Activated naive CD4-positive, alpha-beta T cell treated with anti-CD3 and anti-CD28 coated beads, Interleukin-2, amount 10 ng/mL, durations not matched to agents 7 days and 5 days (primary cell): ENCODE data around the gene PPA2.

ENCODE experiments used
- CTCF ChIA-PET: fragments of 350-600 bp; sonication (Branson Sonifier 250); formaldehyde crosslinking; loops from one replicate; lab custom pipeline; 2021; ENCODE audit warnings: antibody characterized with exemption; lab: Charles Lee
- DNase-seq: peaks from one replicate; pipeline ENCODE4 v3.0.0-alpha.2; 2020
- H3K27ac Mint-ChIP-seq: one replicate; pipeline ENCODE4 v1.8.0; 2021; ENCODE audit warnings: mild to moderate bottlenecking, moderate library complexity, mixed read lengths
- H3K27me3 Mint-ChIP-seq: one replicate; pipeline ENCODE4 v1.8.0; 2021; ENCODE audit warnings: mild to moderate bottlenecking, mixed read lengths
- H3K36me3 Mint-ChIP-seq: one replicate; pipeline ENCODE4 v1.8.0; 2021; ENCODE audit warnings: mixed read lengths
- H3K4me1 Mint-ChIP-seq: one replicate; pipeline ENCODE4 v1.8.0; 2021; ENCODE audit warnings: mixed read lengths
- H3K4me3 Mint-ChIP-seq: one replicate; pipeline ENCODE4 v1.8.0; 2021; ENCODE audit warnings: mild to moderate bottlenecking, moderate library complexity, mixed read lengths
- H3K9me3 Mint-ChIP-seq: one replicate; pipeline ENCODE4 v1.8.0; 2021; ENCODE audit warnings: mixed read lengths

The PPA2 gene

DNA sequence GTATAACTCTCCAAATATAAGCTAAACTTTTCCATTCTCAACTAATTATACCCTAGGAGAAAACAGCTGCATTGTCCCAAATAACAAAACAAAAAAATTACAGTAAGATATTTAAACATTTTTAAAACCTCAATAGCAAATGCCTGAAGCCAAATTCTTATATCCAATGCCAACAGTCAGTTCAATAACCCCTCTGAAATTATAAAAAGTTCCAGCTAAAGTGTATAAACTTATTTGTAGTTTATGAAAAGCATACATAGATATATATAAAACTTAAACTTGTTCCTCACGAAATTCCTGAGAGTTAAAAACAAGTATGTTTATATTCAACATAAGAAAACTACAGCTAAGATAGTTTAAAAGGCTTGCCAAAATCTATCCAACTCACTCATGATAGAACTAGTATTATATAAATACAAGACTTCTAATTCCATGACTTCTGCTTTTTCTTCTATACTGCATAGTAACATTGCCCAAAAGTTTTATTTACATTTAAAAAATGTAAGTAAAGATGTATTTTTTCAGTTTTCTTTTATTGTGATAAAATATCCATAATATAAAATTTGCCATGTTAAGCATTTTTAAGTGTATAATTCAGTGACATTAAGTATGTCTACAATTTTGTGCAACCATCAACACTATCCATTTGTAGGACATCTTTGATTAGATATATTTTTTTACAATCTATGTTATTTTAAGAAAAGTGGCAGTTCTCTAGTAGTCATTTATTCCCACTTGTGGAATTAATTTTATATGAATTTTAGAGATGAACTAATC lies 72.8 kb downstream of the PPA2 start:
- no peak overlapping the region for H3K27ac Mint-ChIP-seq
- no peaks in the 10 kb centered on the region for H3K27me3 Mint-ChIP-seq
- no peak for DNase-seq
- no peaks in the 10 kb centered on the region for H3K9me3 Mint-ChIP-seq
- no peak overlapping the region for H3K4me3 Mint-ChIP-seq
- CTCF ChIA-PET: no interaction called here
- H3K4me1 Mint-ChIP-seq: no peaks in the 10 kb centered on the region
- H3K36me3 Mint-ChIP-seq: peaks cover 23% of the 10 kb centered on the region

GRCh38 chr4:105399532-105400161 lies 74.2 kb downstream of the PPA2 start:
- no peak overlapping the region for H3K27ac Mint-ChIP-seq
- H3K9me3 Mint-ChIP-seq: no peaks in the 10 kb centered on the region
- H3K27me3 Mint-ChIP-seq: no peaks in the 10 kb centered on the region
- H3K36me3 Mint-ChIP-seq: peaks cover 19% of the 10 kb centered on the region
- CTCF ChIA-PET: no interaction called here
- H3K4me3 Mint-ChIP-seq: no peak overlapping the region
- H3K4me1 Mint-ChIP-seq: no peaks in the 10 kb centered on the region
- no peak for DNase-seq

DNA sequence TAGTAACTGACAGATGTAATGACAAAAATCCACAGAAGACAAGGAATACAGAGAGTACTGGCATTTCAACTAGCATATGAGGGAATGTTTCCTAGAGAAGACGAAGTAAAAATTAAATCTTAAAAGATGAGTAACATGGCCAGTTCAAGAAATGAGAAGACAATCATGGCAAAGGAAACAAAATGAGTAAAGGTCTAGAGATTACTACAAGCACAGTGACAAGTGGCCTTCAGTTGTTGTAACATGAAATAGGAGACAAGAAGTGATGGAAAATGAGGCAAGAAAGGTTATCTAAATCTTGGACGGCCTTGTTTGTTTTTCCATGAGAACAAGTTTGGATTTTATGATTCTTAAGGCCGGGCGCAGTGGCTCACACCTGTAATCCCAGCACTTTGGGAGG lies 81.0 kb downstream of the PPA2 start:
- Mint-ChIP-seq H3K9me3 (no peaks in the 10 kb centered on the region), H3K27me3 (no peaks in the 10 kb centered on the region), H3K27ac (no peak overlapping the region), H3K4me1 (no peaks in the 10 kb centered on the region), H3K4me3 (no peak overlapping the region), H3K36me3 (peaks cover 28% of the 10 kb centered on the region)
- CTCF ChIA-PET: no interaction called here
- no peak for DNase-seq

DNA sequence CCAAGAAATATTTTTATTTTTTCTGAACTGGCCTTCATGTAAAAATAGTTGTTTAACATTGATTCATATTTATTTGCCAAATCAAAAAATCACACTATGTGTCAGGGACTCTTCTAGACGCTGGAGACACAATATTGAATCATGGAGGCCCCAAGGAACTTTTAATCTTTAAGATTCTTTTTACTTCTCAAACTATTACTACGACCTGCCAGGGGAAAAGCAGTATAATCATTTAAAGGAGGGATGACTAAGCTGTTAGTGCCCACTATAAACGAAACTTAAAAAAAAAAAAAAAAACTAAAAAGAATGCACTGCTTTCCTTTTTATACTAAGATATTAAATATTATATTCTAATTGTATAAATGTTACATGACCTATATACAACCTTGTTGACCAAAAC lies 84.7 kb downstream of the PPA2 start:
- H3K4me1 Mint-ChIP-seq: no peaks in the 10 kb centered on the region
- no peak for DNase-seq
- no peaks in the 10 kb centered on the region for H3K27me3 Mint-ChIP-seq
- no peak overlapping the region for H3K27ac Mint-ChIP-seq
- H3K36me3 Mint-ChIP-seq: peaks cover 41% of the 10 kb centered on the region
- CTCF ChIA-PET: no interaction called here
- no peaks in the 10 kb centered on the region for H3K9me3 Mint-ChIP-seq
- no peak overlapping the region for H3K4me3 Mint-ChIP-seq

DNA sequence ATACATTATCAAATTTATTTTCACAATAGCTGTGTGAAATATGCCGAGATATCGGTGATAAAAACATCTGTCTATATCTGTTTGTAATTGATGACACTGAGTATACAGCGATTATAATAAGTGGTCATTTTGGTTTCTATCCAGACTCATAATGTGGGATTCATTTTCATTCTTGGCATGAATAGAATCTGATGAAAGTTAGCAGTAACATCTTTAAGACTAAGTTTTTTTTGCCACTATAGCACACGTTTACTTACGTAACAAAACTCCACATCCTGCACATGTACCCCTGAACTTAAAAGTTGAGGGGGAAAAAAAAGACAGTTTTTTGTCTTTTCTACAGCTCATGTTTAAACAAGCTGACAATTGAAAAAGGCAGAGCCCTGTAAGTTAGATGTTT lies 86.4 kb downstream of the PPA2 start:
- peaks cover 46% of the 10 kb centered on the region for H3K36me3 Mint-ChIP-seq

GRCh38 chr4:105386012-105386411 lies 87.8 kb downstream of the PPA2 start:
- CTCF ChIA-PET: interaction anchor here (1.3 kb wide), 1 partner anchor 10 kb away, joined by 4 read pairs; no protein-coding TSS in a partner anchor
- Mint-ChIP-seq H3K9me3 (no peaks in the 10 kb centered on the region), H3K27ac (no peak overlapping the region), H3K27me3 (no peaks in the 10 kb centered on the region), H3K4me1 (no peaks in the 10 kb centered on the region), H3K36me3 (peaks cover 41% of the 10 kb centered on the region), H3K4me3 (no peak overlapping the region)
- no peak for DNase-seq

More for the DNA sequence above, 86.4 kb downstream of the PPA2 start:
- CTCF ChIA-PET: no interaction called here
- H3K9me3 Mint-ChIP-seq: no peaks in the 10 kb centered on the region
- no peak for DNase-seq
- no peaks in the 10 kb centered on the region for H3K4me1 Mint-ChIP-seq
- H3K27ac Mint-ChIP-seq: no peak overlapping the region
- H3K27me3 Mint-ChIP-seq: no peaks in the 10 kb centered on the region
- H3K4me3 Mint-ChIP-seq: no peak overlapping the region

DNA sequence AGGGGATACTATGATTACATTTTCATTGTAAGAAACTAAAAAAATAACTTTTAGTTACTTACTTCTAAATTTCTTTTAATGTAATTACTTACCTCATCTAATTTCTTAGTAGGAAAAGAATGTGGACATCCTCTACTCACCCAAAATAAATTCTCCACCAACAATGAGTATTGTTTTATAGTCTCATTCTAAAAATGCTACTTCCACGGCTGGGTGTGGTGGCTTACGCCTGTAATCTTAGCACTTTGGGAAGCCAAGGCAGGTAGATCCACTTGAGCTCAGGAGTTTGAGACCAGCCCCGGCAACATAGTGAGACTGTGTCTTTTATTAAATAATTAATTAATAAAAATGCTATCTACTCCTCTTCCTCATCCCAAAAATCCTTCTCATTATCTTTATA lies 99.8 kb downstream of the PPA2 start:
- Mint-ChIP-seq H3K4me1 (no peaks in the 10 kb centered on the region), H3K27ac (no peak overlapping the region), H3K4me3 (no peak overlapping the region), H3K36me3 (peaks cover 8% of the 10 kb centered on the region), H3K9me3 (no peaks in the 10 kb centered on the region), H3K27me3 (no peaks in the 10 kb centered on the region)
- CTCF ChIA-PET: no interaction called here
- no peak for DNase-seq

DNA sequence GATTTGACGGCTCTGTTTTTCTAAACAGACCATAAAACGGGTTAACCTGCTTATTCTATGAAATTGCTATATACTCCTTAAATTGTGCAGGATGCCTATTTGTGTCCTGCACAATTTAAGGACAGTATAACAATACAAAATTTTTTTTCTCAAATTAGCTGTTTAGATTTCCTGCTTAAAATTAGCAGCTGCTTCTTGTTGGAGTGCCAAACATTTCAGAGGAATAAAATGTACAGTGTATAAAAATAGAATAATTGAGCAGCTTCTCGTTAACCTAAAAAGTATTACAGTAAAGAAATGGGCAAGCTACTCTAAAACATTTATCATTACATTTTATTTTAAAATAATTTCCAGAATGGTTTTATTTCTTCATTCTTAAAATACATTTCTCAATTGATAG lies 100.5 kb downstream of the PPA2 start:
- H3K27ac Mint-ChIP-seq: no peak overlapping the region
- no peaks in the 10 kb centered on the region for H3K4me1 Mint-ChIP-seq
- CTCF ChIA-PET: no interaction called here
- peaks cover 11% of the 10 kb centered on the region for H3K36me3 Mint-ChIP-seq
- H3K27me3 Mint-ChIP-seq: no peaks in the 10 kb centered on the region
- no peak overlapping the region for H3K4me3 Mint-ChIP-seq
- no peaks in the 10 kb centered on the region for H3K9me3 Mint-ChIP-seq
- no peak for DNase-seq

DNA sequence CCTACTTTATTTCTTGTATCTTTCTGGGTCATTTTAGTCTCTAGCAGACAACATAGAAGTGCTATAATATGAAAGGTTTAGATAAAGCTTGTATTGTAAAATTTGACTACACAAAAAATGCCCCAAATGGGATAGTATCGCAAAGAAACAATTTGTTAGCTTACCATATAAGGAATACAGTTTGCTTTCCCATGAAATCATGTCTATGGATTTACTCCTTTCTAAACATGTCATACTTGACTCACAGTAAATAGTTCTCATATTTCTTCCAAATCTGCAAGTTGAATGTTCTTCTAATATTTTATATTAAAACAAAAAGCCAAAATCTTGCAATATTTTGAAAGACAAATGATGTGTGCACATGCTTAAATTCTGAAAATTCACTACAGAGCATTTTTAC lies 103.9 kb downstream of the PPA2 start:
- Mint-ChIP-seq H3K27me3 (no peaks in the 10 kb centered on the region), H3K27ac (no peak overlapping the region), H3K4me3 (no peak overlapping the region), H3K9me3 (peaks cover 14% of the 10 kb centered on the region), H3K36me3 (peaks cover 38% of the 10 kb centered on the region), H3K4me1 (no peaks in the 10 kb centered on the region)
- DNase-seq: no peak
- CTCF ChIA-PET: no interaction called here

- Mint-ChIP-seq H3K9me3 (peaks cover 12% of the 10 kb centered on the region), H3K4me3 (no peak overlapping the region), H3K27me3 (no peaks in the 10 kb centered on the region), H3K36me3 (peaks cover 16% of the 10 kb centered on the region), H3K4me1 (no peaks in the 10 kb centered on the region), H3K27ac (no peak overlapping the region)
- CTCF ChIA-PET: interaction anchor here (1.6 kb wide), 1 partner anchor 10 kb away, joined by 5 read pairs; no protein-coding TSS in a partner anchor
- no peak for DNase-seq
Observed at GRCh38 chr4:105361053-105361452, 112.8 kb downstream of the PPA2 start.

DNA sequence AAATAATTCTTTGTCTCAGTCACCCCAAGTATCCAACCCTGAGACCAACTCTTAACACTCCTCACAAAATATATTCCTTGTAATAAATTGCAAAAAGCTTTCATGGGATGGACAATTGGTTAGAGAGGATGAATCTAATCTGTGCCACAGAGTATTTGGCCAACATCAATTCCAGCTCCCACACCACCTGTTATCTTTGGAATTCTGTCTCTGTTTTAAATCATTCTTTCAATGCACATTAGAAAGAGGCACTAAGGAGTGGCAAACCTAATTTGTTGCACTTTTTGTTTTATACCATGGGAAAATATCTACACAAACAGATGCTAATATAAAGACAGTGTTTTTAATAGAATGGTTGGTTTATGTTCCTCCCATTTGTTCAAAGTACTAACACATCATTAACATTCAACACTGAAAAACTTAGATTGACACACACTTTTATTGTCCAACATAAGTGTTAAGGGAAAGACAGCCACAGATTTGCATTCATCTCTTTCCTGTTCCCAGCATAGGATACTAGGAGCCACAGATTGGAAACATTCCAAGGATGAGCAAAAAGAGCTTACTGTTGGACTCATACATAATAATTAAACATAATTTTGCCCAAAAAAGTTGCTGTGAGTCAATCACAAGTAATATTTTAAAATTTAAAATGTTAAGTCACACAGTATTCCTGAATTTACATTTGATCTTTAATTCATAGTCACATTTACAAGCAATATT lies 116.4 kb downstream of the PPA2 start:
- Mint-ChIP-seq H3K4me3 (no peak overlapping the region), H3K36me3 (peaks cover 9% of the 10 kb centered on the region), H3K9me3 (no peaks in the 10 kb centered on the region), H3K27me3 (no peaks in the 10 kb centered on the region), H3K4me1 (no peaks in the 10 kb centered on the region), H3K27ac (no peak overlapping the region)
- CTCF ChIA-PET: no interaction called here
- DNase-seq: no peak

DNA sequence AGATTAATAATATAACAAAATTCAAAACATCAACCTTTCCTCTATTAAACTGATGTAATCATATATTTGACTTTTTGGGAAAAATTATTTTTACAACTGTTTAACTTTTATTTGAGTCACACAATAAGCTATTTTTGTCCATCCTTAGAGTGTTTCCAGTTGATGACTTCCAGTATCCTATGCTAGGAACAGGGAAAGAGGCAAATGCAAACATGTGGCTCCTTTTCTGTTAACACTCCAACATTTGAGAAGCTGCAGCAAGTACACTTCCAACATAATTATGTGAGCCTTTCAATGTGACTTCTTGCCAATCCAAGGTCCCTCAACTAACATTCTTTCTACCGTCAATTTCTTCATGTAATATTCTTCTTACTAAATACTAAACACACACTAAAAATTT lies 117.7 kb downstream of the PPA2 start:
- Mint-ChIP-seq H3K9me3 (no peaks in the 10 kb centered on the region), H3K27me3 (no peaks in the 10 kb centered on the region), H3K4me3 (no peak overlapping the region), H3K36me3 (peaks cover 9% of the 10 kb centered on the region), H3K27ac (no peak overlapping the region), H3K4me1 (no peaks in the 10 kb centered on the region)
- CTCF ChIA-PET: no interaction called here
- DNase-seq: no peak

- no peak overlapping the region for H3K27ac Mint-ChIP-seq
- no peaks in the 10 kb centered on the region for H3K9me3 Mint-ChIP-seq
- no peak overlapping the region for H3K4me3 Mint-ChIP-seq
- DNase-seq: no peak
- H3K36me3 Mint-ChIP-seq: peaks cover 4% of the 10 kb centered on the region
- CTCF ChIA-PET: no interaction called here
- H3K4me1 Mint-ChIP-seq: no peaks in the 10 kb centered on the region
- H3K27me3 Mint-ChIP-seq: no peaks in the 10 kb centered on the region
Observed at GRCh38 chr4:105352826-105353225, 121.0 kb downstream of the PPA2 start.

DNA sequence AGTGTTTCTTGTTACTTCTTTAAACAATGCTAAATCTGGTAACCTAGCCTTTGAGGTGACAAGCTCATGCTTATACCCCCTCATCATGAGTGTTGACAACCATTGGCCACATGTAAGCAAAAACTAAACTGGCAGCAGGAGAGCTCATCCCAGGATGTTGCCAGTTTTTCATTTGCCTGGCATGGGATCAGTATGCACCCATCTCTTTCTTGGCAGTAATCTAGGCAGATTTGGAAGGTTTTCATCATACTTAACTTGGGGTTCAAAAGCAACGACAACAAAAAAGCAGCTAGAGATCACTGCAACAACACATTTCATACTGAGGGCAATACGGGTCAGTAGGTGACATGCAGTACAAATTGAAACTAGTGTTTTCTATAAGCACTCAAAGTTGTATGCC lies 122.0 kb downstream of the PPA2 start:
- Mint-ChIP-seq H3K4me3 (no peak overlapping the region), H3K4me1 (no peaks in the 10 kb centered on the region), H3K9me3 (no peaks in the 10 kb centered on the region), H3K36me3 (peaks cover 4% of the 10 kb centered on the region), H3K27me3 (no peaks in the 10 kb centered on the region), H3K27ac (no peak overlapping the region)
- no peak for DNase-seq
- CTCF ChIA-PET: interaction anchor here (1.5 kb wide), 1 partner anchor 9 kb away, joined by 5 read pairs; no protein-coding TSS in a partner anchor
